GM12878 (cell line): Measurements from ENCODE around the gene ACTN3. TPM values are rescaled to one million over a fixed set of nuclear protein-coding genes. Genes with fewer than 3 reads are reported as not detected.

Experiments used
- ATAC-seq: fragments of 200-7000 bp; cut with Tn5 transposase; 3 replicates; pipeline ENCODE4 v1.9.1; 2020; ENCODE audit warnings: mild to moderate bottlenecking, moderate library complexity
- BruUV-seq: library from RNA; stranded (reverse); fragments of 400-500 nt; replicated peaks from 2 replicates; lab custom pipeline; 2021; lab: Mats Ljungman, UMichigan
- CTCF ChIA-PET: fragments of 300-600 bp; sonication (Branson Sonifier 250); formaldehyde crosslinking; extraction: SDS; loops from one replicate; lab custom pipeline; 2021; ENCODE audit warnings: inconsistent platforms; lab: Yijun Ruan, JAX
- POLR2A ChIA-PET: fragments of 350-600 bp; formaldehyde crosslinking; extraction: SDS; loops from one replicate; lab custom pipeline; 2021; ENCODE audit warnings: inconsistent platforms; lab: Charles Lee
- RAD21 ChIA-PET: fragments of 300-600 bp; sonication (Branson Sonifier 250); formaldehyde crosslinking; loops from one replicate; lab custom pipeline; 2023; ENCODE audit warnings: antibody characterized with exemption; ENCODE audit not compliant: unreplicated experiment; lab: Charles Lee
- SMC1A ChIA-PET: fragments of 300-600 bp; sonication (Branson Sonifier 250); formaldehyde crosslinking; loops from one replicate; lab custom pipeline; 2023; ENCODE audit not compliant: unreplicated experiment, uncharacterized antibody; lab: Charles Lee
- DNase-seq: peaks from one replicate; pipeline ENCODE4 v3.0.0-alpha.2; 2011; ENCODE audit warnings: low read depth, low spot score
- FAIRE-seq: peaks from 3 replicates; lab custom pipeline; 2011; peaks lifted over from hg19 to GRCh38; lab: Jason Lieb, UNC
- H2AFZ ChIP-seq: 2 replicates; pipeline ENCODE4 v1.6.0; 2011; ENCODE audit warnings: low read depth, low read length, control low read depth; ENCODE audit not compliant: control insufficient read depth
- H3K27ac ChIP-seq: 2 replicates; pipeline ENCODE4 v1.5.1; 2011; ENCODE audit warnings: control low read depth; ENCODE audit not compliant: control insufficient read depth, insufficient read depth
- H3K27me3 ChIP-seq, 2 experiments: replicated peaks in 1 of 2; 2 replicates each; pipeline versions ENCODE4 v1.6.0 to v1.6.1; 2011; ENCODE audit warnings: low read length in 1 of 2; ENCODE audit not compliant: control insufficient read depth in 2 of 2, insufficient read depth in 2 of 2
- H3K36me3 ChIP-seq, 2 experiments: 2 replicates each; pipeline ENCODE4 v1.5.1; 2011; ENCODE audit warnings: low read length in 1 of 2; ENCODE audit not compliant: control insufficient read depth in 2 of 2, insufficient read depth in 2 of 2
- H3K4me1 ChIP-seq: 2 replicates; pipeline ENCODE4 v1.6.1; 2011; ENCODE audit warnings: mild to moderate bottlenecking, low read length, moderate library complexity, mixed read lengths; ENCODE audit not compliant: control insufficient read depth, insufficient read depth
- H3K4me2 ChIP-seq: 2 replicates; pipeline ENCODE4 v1.6.0; 2011; ENCODE audit warnings: control low read depth; ENCODE audit not compliant: control insufficient read depth, insufficient read depth
- H3K4me3 ChIP-seq: fragments of 200-600 bp; sonication (generic); 2 replicates; pipeline ENCODE4 v1.5.1; 2016
- H3K79me2 ChIP-seq: 2 replicates; pipeline ENCODE4 v1.6.0; 2011; ENCODE audit warnings: low read length; ENCODE audit not compliant: control insufficient read depth, insufficient read depth
- H3K9ac ChIP-seq: 2 replicates; pipeline ENCODE4 v1.8.0; 2011; ENCODE audit warnings: low read length, control low read depth, mixed read lengths; ENCODE audit not compliant: control insufficient read depth, insufficient read depth
- H3K9me3 ChIP-seq: replicated peaks from 3 replicates; pipeline ENCODE4 v1.5.1; 2011; ENCODE audit warnings: mild to moderate bottlenecking, low read length; ENCODE audit not compliant: control insufficient read depth, insufficient read depth
- H4K20me1 ChIP-seq: 2 replicates; pipeline ENCODE4 v1.6.0; 2011; ENCODE audit not compliant: control insufficient read depth, insufficient read depth
- CHD4 ChIP-seq: fragments of 200-600 bp; sonication (generic); IDR thresholded peaks from 2 replicates; pipeline ENCODE4 v1.6.1; 2016; ENCODE audit warnings: mild to moderate bottlenecking
- STAT1 ChIP-seq: fragments of 450-650 bp; conservative IDR thresholded peaks from 2 replicates; pipeline ENCODE4 v1.6.1; 2014; ENCODE audit warnings: antibody characterized with exemption, mild to moderate bottlenecking
- TCF12 ChIP-seq: IDR thresholded peaks from 2 replicates; pipeline ENCODE4 v1.6.1; 2011; ENCODE audit warnings: low read depth, mild to moderate bottlenecking, low read length
- ZBED1 ChIP-seq: IDR thresholded peaks from 2 replicates; pipeline ENCODE4 v1.6.1; 2016; ENCODE audit warnings: borderline replicate concordance
- WGBS: methylation state at CpG from one replicate; pipeline ENCODE4 v1.1.6; 2016; ENCODE audit warnings: low lambda C conversion rate; ENCODE audit not compliant: insufficient replicate concordance, insufficient coverage; ENCODE audit errors: missing lambda C conversion rate; 5-methylcytosine and 5-hydroxymethylcytosine counted together
- in situ Hi-C: fragments of 300-500 bp; cut with MboI; formaldehyde crosslinking; loops from 9 replicates; pipeline ENCODE4 v1.14.3; 2018; ENCODE audit warnings: mixed read lengths
- intact Hi-C: fragments of 100-400 bp; cut with micrococcal nuclease; formaldehyde crosslinking; loops from one replicate; pipeline ENCODE4 v1.14.2; 2022; ENCODE audit not compliant: unreplicated experiment
- polyA plus RNA-seq, 11 experiments: library from polyadenylated mRNA; depleted of rRNA in 4 of 11; unstranded in 6 of 11; stranded (reverse) in 5 of 11; fragments of >200 nt; fragmentation: Nextera tagmentation in 4 of 11; fragmentation: Illumina TruSeq in 1 of 11; extraction: Ambion mirVana in 4 of 11; extraction: Trizol in 1 of 11; gene quantifications; 1 replicate in 1 of 11; 2 replicates in 10 of 11; pipeline versions ENCODE4 v1.2.1 to v1.2.3, GENCODE V29; 2011 to 2016; ENCODE audit warnings: inconsistent platforms in 2 of 11, missing spikeins in 2 of 11, low read depth in 1 of 11
- total RNA-seq, 4 experiments: library from RNA; depleted of rRNA in 3 of 4; stranded (reverse); fragments of >200 nt in 3 of 4; fragmentation: Illumina TruSeq in 1 of 4; extraction: Trizol in 1 of 4; gene quantifications; 2 replicates each; pipeline versions ENCODE4 v1.2.1 to v1.2.3, GENCODE V29; 2013 to 2021
- TF ChIP-seq, protein P1 (sequence below): IDR thresholded peaks from 2 replicates; pipeline ENCODE4 v1.6.1; 2011; ENCODE audit warnings: low read depth, mild to moderate bottlenecking, low read length, moderate library complexity, borderline replicate concordance; ENCODE audit errors: extremely low read depth
- TF ChIP-seq, protein P2 (sequence below): IDR thresholded peaks from 2 replicates; pipeline ENCODE4 v1.6.1; 2012; ENCODE audit warnings: low read depth, low read length, improper control_type of control experiment
- TF ChIP-seq, protein P3 (sequence below): fragments of 150-350 bp; IDR thresholded peaks from 2 replicates; pipeline ENCODE4 v1.6.1; 2014; ENCODE audit warnings: mild to moderate bottlenecking, low read depth, low read length
- TF ChIP-seq, protein P4 (sequence below): IDR thresholded peaks from 2 replicates; pipeline ENCODE4 v1.6.1; 2011; ENCODE audit warnings: low read depth, low read length, improper control_type of control experiment, borderline replicate concordance
- TF ChIP-seq, protein P5 (sequence below): IDR thresholded peaks from 2 replicates; pipeline ENCODE4 v1.6.1; 2012; ENCODE audit warnings: improper control_type of control experiment, low read depth, low read length; ENCODE audit not compliant: insufficient replicate concordance

ACTN3 gene
- total and polyA plus RNA-seq, 10 of the 15 experiments (the other 5 are each of a cell fraction or from before 2014, with no cell fraction given): 0.06 to 0.67 (median 0.17) TPM; not detected in 3

DNA sequence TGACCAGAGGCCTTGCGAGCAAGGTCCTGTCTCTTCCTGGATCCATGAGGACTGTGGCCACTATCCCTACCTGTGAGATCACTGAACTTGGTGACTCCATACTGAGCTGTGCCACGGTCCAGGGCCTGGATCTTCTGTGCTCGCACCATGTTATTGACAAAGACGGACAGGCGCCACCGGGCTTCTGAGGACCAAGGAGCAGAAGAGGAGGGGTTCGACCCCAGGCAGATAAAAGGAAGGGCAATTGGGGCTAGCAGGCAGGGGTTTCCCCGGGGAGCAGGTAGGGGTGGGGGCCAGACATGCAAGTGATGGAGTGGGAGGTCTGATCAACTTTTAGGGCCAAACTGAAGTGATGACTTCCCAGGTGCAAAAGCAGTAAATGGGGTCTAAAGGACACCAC lies 19.5 kb downstream of the ACTN3 start:
- ATAC-seq (no peak), DNase-seq (no peak), FAIRE-seq (no peak)
- no TSS peak for BruUV-seq
- 58% methylated on average over 7 of the region's 8 CpGs for WGBS
- CTCF ChIA-PET: interaction anchor here (1.1 kb wide), 1 partner anchor 12 kb away, joined by 3 read pairs; no protein-coding TSS in a partner anchor
- RAD21 ChIA-PET: no interaction called here
- Histone ChIP-seq H3K27ac (no peak overlapping the region), H4K20me1 (no peaks in the 10 kb centered on the region), H2AFZ (no peak overlapping the region), H3K79me2 (no peaks in the 10 kb centered on the region), H3K9ac (no peak overlapping the region), H3K9me3 (no peaks in the 10 kb centered on the region), H3K4me1 (no peaks in the 10 kb centered on the region), H3K27me3 (peaks cover 0 to 6% of the 10 kb centered on the region in 2 experiments; a peak in 3 of 4 replicates), H3K36me3 (no peaks in the 10 kb centered on the region), H3K4me2 (no peak overlapping the region), H3K4me3 (no peak overlapping the region)
- in situ Hi-C loops (no loop called here), intact Hi-C loops (no loop called here)
- SMC1A ChIA-PET: interaction anchor here (1.4 to 1.9 kb wide), 3 partner anchors 12 to 112 kb away, joined by 3 to 4 read pairs (median 3); partner anchors contain the start of gene ZDHHC24
- POLR2A ChIA-PET: interaction anchor here (0.6 kb wide), 1 partner anchor 45 kb away, joined by 6 read pairs; no protein-coding TSS in a partner anchor
- TF ChIP-seq, protein P1, sequence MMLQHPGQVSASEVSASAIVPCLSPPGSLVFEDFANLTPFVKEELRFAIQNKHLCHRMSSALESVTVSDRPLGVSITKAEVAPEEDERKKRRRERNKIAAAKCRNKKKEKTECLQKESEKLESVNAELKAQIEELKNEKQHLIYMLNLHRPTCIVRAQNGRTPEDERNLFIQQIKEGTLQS: no peak
- TF ChIP-seq CHD4 (no peak), TCF12 (no peak), STAT1 (no peak), ZBED1 (no peak)
- TF ChIP-seq, protein P2, sequence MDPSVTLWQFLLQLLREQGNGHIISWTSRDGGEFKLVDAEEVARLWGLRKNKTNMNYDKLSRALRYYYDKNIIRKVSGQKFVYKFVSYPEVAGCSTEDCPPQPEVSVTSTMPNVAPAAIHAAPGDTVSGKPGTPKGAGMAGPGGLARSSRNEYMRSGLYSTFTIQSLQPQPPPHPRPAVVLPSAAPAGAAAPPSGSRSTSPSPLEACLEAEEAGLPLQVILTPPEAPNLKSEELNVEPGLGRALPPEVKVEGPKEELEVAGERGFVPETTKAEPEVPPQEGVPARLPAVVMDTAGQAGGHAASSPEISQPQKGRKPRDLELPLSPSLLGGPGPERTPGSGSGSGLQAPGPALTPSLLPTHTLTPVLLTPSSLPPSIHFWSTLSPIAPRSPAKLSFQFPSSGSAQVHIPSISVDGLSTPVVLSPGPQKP: no peak
- TF ChIP-seq, protein P3, sequence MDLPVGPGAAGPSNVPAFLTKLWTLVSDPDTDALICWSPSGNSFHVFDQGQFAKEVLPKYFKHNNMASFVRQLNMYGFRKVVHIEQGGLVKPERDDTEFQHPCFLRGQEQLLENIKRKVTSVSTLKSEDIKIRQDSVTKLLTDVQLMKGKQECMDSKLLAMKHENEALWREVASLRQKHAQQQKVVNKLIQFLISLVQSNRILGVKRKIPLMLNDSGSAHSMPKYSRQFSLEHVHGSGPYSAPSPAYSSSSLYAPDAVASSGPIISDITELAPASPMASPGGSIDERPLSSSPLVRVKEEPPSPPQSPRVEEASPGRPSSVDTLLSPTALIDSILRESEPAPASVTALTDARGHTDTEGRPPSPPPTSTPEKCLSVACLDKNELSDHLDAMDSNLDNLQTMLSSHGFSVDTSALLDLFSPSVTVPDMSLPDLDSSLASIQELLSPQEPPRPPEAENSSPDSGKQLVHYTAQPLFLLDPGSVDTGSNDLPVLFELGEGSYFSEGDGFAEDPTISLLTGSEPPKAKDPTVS: no peak
- TF ChIP-seq, protein P4, sequence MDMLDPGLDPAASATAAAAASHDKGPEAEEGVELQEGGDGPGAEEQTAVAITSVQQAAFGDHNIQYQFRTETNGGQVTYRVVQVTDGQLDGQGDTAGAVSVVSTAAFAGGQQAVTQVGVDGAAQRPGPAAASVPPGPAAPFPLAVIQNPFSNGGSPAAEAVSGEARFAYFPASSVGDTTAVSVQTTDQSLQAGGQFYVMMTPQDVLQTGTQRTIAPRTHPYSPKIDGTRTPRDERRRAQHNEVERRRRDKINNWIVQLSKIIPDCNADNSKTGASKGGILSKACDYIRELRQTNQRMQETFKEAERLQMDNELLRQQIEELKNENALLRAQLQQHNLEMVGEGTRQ: no peak
- TF ChIP-seq, protein P5, sequence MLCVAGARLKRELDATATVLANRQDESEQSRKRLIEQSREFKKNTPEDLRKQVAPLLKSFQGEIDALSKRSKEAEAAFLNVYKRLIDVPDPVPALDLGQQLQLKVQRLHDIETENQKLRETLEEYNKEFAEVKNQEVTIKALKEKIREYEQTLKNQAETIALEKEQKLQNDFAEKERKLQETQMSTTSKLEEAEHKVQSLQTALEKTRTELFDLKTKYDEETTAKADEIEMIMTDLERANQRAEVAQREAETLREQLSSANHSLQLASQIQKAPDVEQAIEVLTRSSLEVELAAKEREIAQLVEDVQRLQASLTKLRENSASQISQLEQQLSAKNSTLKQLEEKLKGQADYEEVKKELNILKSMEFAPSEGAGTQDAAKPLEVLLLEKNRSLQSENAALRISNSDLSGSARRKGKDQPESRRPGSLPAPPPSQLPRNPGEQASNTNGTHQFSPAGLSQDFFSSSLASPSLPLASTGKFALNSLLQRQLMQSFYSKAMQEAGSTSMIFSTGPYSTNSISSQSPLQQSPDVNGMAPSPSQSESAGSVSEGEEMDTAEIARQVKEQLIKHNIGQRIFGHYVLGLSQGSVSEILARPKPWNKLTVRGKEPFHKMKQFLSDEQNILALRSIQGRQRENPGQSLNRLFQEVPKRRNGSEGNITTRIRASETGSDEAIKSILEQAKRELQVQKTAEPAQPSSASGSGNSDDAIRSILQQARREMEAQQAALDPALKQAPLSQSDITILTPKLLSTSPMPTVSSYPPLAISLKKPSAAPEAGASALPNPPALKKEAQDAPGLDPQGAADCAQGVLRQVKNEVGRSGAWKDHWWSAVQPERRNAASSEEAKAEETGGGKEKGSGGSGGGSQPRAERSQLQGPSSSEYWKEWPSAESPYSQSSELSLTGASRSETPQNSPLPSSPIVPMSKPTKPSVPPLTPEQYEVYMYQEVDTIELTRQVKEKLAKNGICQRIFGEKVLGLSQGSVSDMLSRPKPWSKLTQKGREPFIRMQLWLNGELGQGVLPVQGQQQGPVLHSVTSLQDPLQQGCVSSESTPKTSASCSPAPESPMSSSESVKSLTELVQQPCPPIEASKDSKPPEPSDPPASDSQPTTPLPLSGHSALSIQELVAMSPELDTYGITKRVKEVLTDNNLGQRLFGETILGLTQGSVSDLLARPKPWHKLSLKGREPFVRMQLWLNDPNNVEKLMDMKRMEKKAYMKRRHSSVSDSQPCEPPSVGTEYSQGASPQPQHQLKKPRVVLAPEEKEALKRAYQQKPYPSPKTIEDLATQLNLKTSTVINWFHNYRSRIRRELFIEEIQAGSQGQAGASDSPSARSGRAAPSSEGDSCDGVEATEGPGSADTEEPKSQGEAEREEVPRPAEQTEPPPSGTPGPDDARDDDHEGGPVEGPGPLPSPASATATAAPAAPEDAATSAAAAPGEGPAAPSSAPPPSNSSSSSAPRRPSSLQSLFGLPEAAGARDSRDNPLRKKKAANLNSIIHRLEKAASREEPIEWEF: no peak
